ENCODE results near the gene TMC5.

Gene TMC5

GRCh38 chr16:19548144-19548543 is 130.5 kb downstream of the TMC5 start:
- no peak for DNase-seq

All from CD4-positive, alpha-beta T cell treated with Interleukin-4 for 1 hour (primary cell).